Epithelial cell of prostate (primary cell): ENCODE results near the gene GNG2.

Experiments used
- DNase-seq: peaks from one replicate; pipeline ENCODE4 v3.0.0-alpha.2; 2011; ENCODE audit warnings: low read depth, low spot score
- H3K27ac ChIP-seq: fragments of 450-650 bp; 2 replicates; pipeline ENCODE4 v1.5.1; 2017; ENCODE audit warnings: mild to moderate bottlenecking

GNG2 gene

GRCh38 chr14:51931308-51931707, 70.9 kb downstream of the GNG2 start:
- DNase-seq, result no peak

DNA sequence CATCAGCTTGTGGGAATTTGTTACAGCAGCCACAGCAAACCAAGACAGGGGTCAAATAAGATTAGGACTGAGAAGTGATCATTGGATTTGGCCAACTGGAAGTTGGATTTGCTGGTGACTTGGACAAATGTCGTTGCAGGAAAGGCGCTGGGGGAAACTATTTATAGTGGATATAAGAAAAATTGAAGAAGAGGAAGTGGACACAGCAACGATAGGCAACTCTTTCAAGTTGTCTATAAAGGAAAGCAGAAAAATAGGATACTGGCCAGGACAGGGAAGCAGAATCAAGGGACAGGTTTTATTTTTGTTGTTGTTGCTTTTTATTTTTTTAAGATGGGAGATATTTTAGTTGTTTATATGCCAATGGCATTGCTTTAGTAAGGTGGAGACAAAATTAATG, 72.8 kb downstream of the GNG2 start:
- DNase-seq, result no peak
- H3K27ac ChIP-seq, result no peak overlapping the region

More at GRCh38 chr14:51931308-51931707, 70.9 kb downstream of the GNG2 start:
- H3K27ac ChIP-seq, result no peak overlapping the region

- no peak overlapping the region for H3K27ac ChIP-seq
- no peak for DNase-seq
Measured at GRCh38 chr14:51938137-51938536, 77.7 kb downstream of the GNG2 start.

- no peak overlapping the region for H3K27ac ChIP-seq
- no peak for DNase-seq
Measured at GRCh38 chr14:51938821-51939220, 78.4 kb downstream of the GNG2 start.

GRCh38 chr14:51939226-51939625, 78.8 kb downstream of the GNG2 start:
- no peak overlapping the region for H3K27ac ChIP-seq
- DNase-seq, result no peak

DNA sequence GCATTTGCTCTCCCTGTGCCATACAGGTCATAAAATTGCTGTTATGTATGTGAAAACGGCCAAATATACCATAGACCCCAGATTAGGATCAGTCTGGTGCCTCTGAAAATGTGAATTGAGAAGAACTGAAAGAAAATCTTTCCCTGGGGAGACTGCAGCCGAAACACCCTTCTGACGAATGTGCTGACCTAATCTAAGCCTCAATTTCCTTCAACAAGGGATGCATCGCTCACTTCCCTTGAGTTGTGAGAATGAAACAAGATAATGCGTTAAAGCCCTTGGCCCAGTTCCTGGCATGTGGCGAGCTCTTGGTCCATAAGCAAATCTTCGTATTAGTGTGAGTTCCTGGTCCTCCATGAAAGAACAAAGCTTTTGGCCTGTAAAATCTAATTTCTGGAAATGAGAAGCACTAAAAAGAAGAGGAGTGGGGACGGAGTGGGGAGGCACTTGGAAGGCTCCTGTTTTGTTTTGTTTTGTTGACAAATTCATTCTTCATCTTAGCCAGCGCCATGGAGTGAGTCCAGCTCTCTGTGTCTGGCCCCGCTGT, 79.4 kb downstream of the GNG2 start:
- H3K27ac ChIP-seq, result no peak overlapping the region

GRCh38 chr14:51942971-51943370, 82.6 kb downstream of the GNG2 start:
- no peak overlapping the region for H3K27ac ChIP-seq
- DNase-seq, result no peak

More for the DNA sequence above, 79.4 kb downstream of the GNG2 start:
- DNase-seq, result no peak

DNA sequence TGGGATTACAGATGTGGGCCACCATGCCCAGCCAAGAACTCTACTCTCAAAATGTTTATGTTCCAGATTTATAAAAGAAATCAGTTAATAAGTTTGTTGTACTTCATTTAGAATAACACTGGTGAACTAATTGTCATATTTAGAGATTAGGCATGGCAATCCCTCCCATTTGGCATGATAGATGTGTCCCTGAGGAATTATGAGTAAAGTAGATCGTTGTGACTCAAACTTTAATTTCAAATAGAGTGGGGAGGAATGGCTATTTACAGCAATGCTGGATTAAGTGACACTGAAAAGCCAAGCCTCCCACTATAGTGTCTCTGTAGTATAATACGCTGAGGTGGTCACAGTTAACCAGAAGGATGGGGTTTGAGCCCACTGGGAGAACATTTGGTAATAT, 89.6 kb downstream of the GNG2 start:
- H3K27ac ChIP-seq, result no peak overlapping the region
- DNase-seq, result no peak

DNA sequence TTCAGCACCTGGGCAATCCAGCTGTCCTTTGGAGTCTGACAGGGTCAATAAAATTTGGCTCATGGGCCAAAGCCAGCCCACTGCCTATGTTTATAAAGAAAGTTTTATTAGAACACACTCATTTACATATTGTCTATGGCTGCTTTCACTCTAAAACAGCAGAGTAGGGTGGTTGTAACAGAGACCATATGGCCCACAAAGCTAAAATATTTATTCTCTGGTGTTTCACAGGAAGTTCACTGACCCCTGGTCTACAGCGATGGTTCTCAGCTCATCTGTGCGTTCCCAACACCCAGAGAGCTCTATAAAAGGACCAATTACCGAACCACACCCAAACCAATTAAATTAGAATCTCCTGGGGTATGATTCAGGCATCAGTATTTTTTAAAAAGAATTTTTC, 91.2 kb downstream of the GNG2 start:
- DNase-seq, result no peak
- no peak overlapping the region for H3K27ac ChIP-seq

DNA sequence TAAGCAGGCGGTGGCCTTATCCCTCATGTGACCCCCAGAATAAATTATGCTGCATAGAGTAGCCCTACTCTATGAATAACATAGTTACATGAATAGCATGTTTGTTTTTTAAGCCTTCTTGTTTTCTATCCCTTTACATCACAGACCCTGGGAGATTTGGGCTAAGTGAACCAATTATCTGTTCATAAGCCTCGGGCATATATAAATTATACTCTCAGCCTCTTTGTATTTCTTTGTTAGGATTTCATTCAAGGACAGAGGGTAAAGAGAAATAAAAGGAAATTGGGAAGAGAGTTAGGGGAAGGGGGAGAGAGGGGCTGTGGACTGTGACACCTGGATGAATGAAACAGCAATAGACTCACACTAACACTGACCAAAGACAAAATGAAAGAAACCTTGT, 93.6 kb downstream of the GNG2 start:
- DNase-seq, result no peak
- H3K27ac ChIP-seq, result no peak overlapping the region

GRCh38 chr14:51954657-51955056, 94.2 kb downstream of the GNG2 start:
- no peak overlapping the region for H3K27ac ChIP-seq
- DNase-seq, result no peak

GRCh38 chr14:51957950-51958349, 97.5 kb downstream of the GNG2 start:
- no peak overlapping the region for H3K27ac ChIP-seq
- DNase-seq, result no peak

- DNase-seq, result no peak
- no peak overlapping the region for H3K27ac ChIP-seq
Measured at GRCh38 chr14:51959928-51960327, 99.5 kb downstream of the GNG2 start.

DNA sequence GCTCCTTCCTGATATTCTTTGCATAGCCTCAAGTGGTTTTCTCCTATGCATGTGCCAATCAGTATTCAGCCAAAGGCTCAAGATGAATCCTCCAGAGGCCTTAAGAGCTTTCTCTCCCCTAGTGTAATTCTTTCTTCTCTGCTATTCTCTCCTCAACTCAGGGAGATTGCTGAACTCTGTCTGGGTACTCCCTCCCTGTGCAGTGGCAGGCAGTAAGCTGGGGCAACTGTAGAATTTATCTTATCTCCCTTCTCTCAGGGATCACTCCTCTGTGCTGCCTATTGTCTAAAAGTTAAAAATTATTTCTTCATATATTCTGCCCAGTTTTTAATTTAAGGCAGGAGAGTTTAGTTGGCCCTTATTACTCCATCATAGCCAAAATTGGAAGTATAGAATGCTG, 100.5 kb downstream of the GNG2 start:
- DNase-seq, result no peak
- no peak overlapping the region for H3K27ac ChIP-seq

- no peak for DNase-seq
- H3K27ac ChIP-seq, result no peak overlapping the region
Measured at GRCh38 chr14:51962711-51963110, 102.3 kb downstream of the GNG2 start.

- DNase-seq, result no peak
- H3K27ac ChIP-seq, result no peak overlapping the region
Measured at GRCh38 chr14:51963286-51963685, 102.9 kb downstream of the GNG2 start.

- no peak for DNase-seq
- H3K27ac ChIP-seq, result no peak overlapping the region
Measured at GRCh38 chr14:51967521-51967920, 107.1 kb downstream of the GNG2 start.

- DNase-seq, result no peak
- H3K27ac ChIP-seq, result no peak overlapping the region
Measured at GRCh38 chr14:51969852-51970540, 109.6 kb downstream of the GNG2 start.

DNA sequence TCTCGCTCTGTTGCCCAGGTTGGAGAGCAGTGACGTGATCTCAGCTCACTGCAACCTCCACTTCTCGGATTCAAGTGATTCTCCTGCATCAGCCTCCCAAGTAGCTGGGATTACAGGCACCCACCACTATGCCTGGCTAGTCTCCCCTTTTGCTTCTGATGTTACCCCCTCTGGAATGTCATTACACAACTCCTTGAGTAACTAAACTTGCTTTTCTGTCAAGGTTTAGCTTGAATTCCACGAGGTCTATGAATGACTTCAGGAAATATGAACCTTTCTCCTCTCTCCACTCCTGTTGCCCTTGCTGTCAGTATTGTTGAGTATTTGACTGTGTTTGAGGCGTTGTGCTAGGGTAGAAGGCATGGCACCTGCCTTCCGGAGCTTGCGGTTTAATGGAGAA, 112.2 kb downstream of the GNG2 start:
- no peak overlapping the region for H3K27ac ChIP-seq
- DNase-seq, result no peak

DNA sequence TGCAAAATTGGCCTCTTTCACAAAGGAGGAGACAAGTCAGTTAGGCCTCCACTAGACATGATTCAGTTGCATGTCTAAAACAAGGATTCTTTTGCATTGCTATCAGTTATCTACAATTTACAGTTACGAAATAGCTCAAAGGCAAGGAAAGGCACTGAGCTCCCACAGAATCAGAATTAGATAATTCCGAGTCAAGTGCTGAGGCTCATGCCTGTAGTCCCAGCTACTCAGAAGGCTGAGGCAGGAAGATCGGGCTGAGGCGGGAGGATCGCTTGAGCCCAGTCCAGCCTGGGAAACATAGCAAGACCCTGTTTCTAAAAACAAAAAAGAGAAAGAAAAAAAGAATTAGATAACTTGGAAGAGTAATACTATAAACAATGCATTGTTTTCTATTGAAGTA, 116.7 kb downstream of the GNG2 start:
- H3K27ac ChIP-seq, result no peak overlapping the region
- no peak for DNase-seq

- DNase-seq, result no peak
- no peak overlapping the region for H3K27ac ChIP-seq
Measured at GRCh38 chr14:51978681-51979085, 118.3 kb downstream of the GNG2 start.

- H3K27ac ChIP-seq, result no peak overlapping the region
- no peak for DNase-seq
Measured at GRCh38 chr14:51979088-51979709, 118.8 kb downstream of the GNG2 start.
